ENCODE results near the gene LRPPRC.

DNA sequence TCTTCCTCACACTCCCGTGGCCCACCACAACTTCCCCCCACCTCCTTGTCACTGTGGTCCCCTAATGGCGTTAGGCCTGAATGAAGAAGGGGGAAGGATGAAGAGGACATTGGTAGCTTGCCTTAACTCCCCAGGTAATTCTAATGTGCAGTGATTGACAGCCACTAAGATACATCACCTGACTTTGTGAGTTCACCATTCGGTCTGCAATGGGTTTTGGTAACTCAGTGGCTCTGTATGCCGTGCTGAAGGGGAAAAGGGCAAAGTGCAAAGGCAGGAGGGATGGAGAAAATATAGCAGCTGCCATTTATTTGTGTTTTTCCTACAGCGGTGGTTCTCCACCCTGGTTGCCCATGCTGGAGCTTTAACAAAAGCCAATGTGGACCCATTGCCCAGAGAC is 114.8 kb downstream of the LRPPRC start:
- no peak for TF ChIP-seq ZKSCAN8 (CRISPR knock-in tag; IDR thresholded peaks at IDR 0.05)
- TF ChIP-seq, protein P1, sequence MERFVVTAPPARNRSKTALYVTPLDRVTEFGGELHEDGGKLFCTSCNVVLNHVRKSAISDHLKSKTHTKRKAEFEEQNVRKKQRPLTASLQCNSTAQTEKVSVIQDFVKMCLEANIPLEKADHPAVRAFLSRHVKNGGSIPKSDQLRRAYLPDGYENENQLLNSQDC (CRISPR knock-in tag; IDR thresholded peaks at IDR 0.05): no peak
- no peak for TF ChIP-seq JUN (IDR thresholded peaks at IDR 0.05; ENCODE audit: borderline replicate concordance, low read depth, low read length)
- TF ChIP-seq JUN (CRISPR knock-in tag; IDR thresholded peaks at IDR 0.05; ENCODE audit: borderline replicate concordance): no peak
- TF ChIP-seq, protein P2, sequence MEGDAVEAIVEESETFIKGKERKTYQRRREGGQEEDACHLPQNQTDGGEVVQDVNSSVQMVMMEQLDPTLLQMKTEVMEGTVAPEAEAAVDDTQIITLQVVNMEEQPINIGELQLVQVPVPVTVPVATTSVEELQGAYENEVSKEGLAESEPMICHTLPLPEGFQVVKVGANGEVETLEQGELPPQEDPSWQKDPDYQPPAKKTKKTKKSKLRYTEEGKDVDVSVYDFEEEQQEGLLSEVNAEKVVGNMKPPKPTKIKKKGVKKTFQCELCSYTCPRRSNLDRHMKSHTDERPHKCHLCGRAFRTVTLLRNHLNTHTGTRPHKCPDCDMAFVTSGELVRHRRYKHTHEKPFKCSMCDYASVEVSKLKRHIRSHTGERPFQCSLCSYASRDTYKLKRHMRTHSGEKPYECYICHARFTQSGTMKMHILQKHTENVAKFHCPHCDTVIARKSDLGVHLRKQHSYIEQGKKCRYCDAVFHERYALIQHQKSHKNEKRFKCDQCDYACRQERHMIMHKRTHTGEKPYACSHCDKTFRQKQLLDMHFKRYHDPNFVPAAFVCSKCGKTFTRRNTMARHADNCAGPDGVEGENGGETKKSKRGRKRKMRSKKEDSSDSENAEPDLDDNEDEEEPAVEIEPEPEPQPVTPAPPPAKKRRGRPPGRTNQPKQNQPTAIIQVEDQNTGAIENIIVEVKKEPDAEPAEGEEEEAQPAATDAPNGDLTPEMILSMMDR (IDR thresholded peaks at IDR 0.05 in 2 of 3, conservative IDR thresholded peaks at IDR 0.05 in 1 of 3; ENCODE audit: insufficient read depth in 2 of 3, low read depth in 1 of 3, low read length in 3 of 3): no peak
- no peak for TF ChIP-seq ZNF512 (tag; IDR thresholded peaks at IDR 0.05)
- TF ChIP-seq, protein P3, sequence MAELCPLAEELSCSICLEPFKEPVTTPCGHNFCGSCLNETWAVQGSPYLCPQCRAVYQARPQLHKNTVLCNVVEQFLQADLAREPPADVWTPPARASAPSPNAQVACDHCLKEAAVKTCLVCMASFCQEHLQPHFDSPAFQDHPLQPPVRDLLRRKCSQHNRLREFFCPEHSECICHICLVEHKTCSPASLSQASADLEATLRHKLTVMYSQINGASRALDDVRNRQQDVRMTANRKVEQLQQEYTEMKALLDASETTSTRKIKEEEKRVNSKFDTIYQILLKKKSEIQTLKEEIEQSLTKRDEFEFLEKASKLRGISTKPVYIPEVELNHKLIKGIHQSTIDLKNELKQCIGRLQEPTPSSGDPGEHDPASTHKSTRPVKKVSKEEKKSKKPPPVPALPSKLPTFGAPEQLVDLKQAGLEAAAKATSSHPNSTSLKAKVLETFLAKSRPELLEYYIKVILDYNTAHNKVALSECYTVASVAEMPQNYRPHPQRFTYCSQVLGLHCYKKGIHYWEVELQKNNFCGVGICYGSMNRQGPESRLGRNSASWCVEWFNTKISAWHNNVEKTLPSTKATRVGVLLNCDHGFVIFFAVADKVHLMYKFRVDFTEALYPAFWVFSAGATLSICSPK (IDR thresholded peaks at IDR 0.05; ENCODE audit: borderline replicate concordance): no peak

Measured in K562 (cell line).